ENCODE measurements around the gene TK2.
"Not testable (repeated sequence)": the region's sequence is repeated elsewhere in the genome, so short reads cannot be mapped to it uniquely, and the experiment has no call there.

The TK2 gene

DNA sequence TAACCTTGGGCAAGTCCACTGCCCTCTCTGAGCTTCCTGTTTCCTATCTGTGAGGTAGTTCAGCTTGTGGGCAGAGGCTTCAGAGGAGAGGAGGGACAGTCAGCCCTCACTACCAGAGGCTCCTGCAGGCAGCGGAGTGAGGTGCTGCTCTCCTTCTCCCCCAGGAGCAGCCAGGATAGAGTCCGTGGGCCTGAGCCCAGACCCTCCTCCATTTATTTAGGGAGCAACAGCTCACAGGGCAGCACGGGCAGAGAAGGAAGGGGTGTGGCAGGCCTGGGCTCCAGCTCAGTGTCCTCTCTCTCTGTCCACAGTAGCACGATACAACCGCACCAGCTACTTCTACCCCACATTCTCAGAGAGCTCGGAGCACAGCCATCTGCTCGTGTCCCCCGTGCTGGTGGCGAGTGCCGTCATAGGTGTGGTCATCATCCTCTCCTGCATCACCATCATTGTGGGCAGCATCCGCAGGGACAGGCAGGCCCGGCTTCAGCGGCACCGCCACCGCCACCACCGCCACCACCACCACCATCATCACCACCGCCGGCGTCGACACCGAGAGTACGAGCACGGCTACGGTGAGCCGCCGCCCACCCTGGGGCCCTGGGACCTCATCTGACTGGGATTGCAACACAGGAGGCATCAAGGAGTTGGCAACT is 80.5 kb downstream of the TK2 start:
- no peaks in the 10 kb centered on the region for H3K36me3 ChIP-seq (ENCODE audit: control insufficient read depth, insufficient read depth, low read length)
- H3K4me1 ChIP-seq (ENCODE audit: control insufficient read depth, insufficient read depth, low read length), result no peaks in the 10 kb centered on the region
- H3K27ac ChIP-seq (ENCODE audit: low read depth, low read length), result no peak overlapping the region
- no peak overlapping the region for H3K4me3 ChIP-seq (ENCODE audit: low read depth, low read length)
- no peaks in the 10 kb centered on the region for H3K9me3 ChIP-seq (ENCODE audit: control insufficient read depth, insufficient read depth, low read depth, low read length)
- no peak overlapping the region for H3K9ac ChIP-seq (ENCODE audit: low read length)
- peaks cover 4% of the 10 kb centered on the region; the same call in 1 of the 2 replicates for H3K27me3 ChIP-seq (ENCODE audit: control insufficient read depth, insufficient read depth, low read length)

GRCh38 chr16:66468321-66468965 is 81.5 kb downstream of the TK2 start:
- Histone ChIP-seq H3K4me1 (ENCODE audit: control insufficient read depth, insufficient read depth, low read length) (no peaks in the 10 kb centered on the region), H3K36me3 (ENCODE audit: control insufficient read depth, insufficient read depth, low read length) (no peaks in the 10 kb centered on the region), H3K9ac (ENCODE audit: low read length) (no peak overlapping the region), H3K27me3 (ENCODE audit: control insufficient read depth, insufficient read depth, low read length) (peaks cover 4% of the 10 kb centered on the region; the same call in 1 of the 2 replicates), H3K4me3 (ENCODE audit: low read depth, low read length) (no peak overlapping the region), H3K27ac (ENCODE audit: low read depth, low read length) (no peak overlapping the region), H3K9me3 (ENCODE audit: control insufficient read depth, insufficient read depth, low read depth, low read length) (no peaks in the 10 kb centered on the region)

- no peaks in the 10 kb centered on the region for H3K36me3 ChIP-seq (ENCODE audit: control insufficient read depth, insufficient read depth, low read length)
- no peak overlapping the region for H3K4me3 ChIP-seq (ENCODE audit: low read depth, low read length)
- no peaks in the 10 kb centered on the region for H3K9me3 ChIP-seq (ENCODE audit: control insufficient read depth, insufficient read depth, low read depth, low read length)
- H3K9ac ChIP-seq (ENCODE audit: low read length), result no peak overlapping the region
- no peak overlapping the region for H3K27ac ChIP-seq (ENCODE audit: low read depth, low read length)
- H3K27me3 ChIP-seq (ENCODE audit: control insufficient read depth, insufficient read depth, low read length), result peaks cover 4% of the 10 kb centered on the region; the same call in 1 of the 2 replicates
- H3K4me1 ChIP-seq (ENCODE audit: control insufficient read depth, insufficient read depth, low read length), result no peaks in the 10 kb centered on the region
These were observed 82.3 kb downstream of the TK2 start for GRCh38 chr16:66467611-66468010.

DNA sequence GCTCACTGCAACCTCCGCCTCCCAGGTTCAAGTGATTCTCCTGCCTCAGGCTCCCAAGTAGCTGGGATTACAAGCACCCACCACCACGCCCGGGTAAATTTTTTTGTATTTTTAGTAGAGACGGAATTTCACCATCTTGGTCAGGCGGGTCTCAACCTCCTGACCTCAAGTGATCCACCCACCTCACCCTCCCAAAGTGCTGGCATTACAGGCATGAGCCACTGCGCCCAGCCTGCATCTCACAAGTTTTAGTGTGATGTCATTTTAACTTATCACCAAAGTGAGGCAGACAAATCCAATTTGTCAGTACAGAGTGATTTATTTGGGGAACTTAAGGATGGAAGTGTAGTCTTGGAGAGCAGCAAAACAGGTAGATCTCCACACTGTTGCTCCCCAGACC is 83.3 kb downstream of the TK2 start:
- not testable (repeated sequence) for H3K4me1 ChIP-seq (ENCODE audit: control insufficient read depth, insufficient read depth, low read length); H3K9me3 ChIP-seq (ENCODE audit: control insufficient read depth, insufficient read depth, low read depth, low read length); H3K27ac ChIP-seq (ENCODE audit: low read depth, low read length); H3K9ac ChIP-seq (ENCODE audit: low read length); H3K4me3 ChIP-seq (ENCODE audit: low read depth, low read length); H3K36me3 ChIP-seq (ENCODE audit: control insufficient read depth, insufficient read depth, low read length); H3K27me3 ChIP-seq (ENCODE audit: control insufficient read depth, insufficient read depth, low read length)

DNA sequence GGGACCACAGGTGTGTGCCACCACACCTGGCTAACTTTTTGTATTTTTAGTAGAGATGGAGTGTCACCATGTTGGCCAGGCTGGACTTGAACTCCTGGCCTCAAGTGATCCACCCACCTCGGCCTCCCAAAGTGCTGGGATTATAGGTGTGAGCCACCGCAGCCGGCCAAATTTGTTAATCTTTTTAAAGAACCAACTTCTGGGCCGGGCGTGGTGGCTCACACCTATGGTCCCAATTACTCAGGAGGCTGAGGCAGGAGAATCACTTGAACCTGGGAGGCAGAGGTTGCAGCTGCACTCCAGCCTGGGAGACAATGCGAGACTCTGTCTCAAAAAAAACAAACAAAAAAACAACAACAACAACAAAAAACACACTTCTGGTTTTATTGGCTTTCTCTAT is 84.0 kb downstream of the TK2 start:
- not testable (repeated sequence) for H3K27me3 ChIP-seq (ENCODE audit: control insufficient read depth, insufficient read depth, low read length); H3K4me3 ChIP-seq (ENCODE audit: low read depth, low read length); H3K9me3 ChIP-seq (ENCODE audit: control insufficient read depth, insufficient read depth, low read depth, low read length); H3K4me1 ChIP-seq (ENCODE audit: control insufficient read depth, insufficient read depth, low read length); H3K36me3 ChIP-seq (ENCODE audit: control insufficient read depth, insufficient read depth, low read length); H3K9ac ChIP-seq (ENCODE audit: low read length); H3K27ac ChIP-seq (ENCODE audit: low read depth, low read length)

DNA sequence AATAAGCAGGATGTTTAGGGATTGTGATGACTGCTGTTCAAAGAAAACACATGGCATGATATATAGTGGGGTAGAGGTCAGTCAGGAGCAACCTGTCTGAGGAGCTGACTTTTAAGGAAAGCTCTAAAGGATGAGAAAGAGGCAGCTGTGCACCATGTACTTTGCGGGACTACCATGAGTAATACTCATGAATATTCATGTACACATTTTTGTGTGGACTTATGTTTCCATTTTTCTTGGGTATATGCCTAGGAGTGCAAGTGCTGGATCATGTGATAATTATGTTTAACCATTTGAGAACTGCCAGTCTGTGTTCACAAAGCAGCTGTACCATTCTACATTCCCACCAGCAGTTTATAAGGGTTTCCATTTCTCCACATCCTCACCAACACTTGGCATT is 87.0 kb downstream of the TK2 start:
- no peak overlapping the region for H3K4me3 ChIP-seq (ENCODE audit: low read depth, low read length)
- H3K27ac ChIP-seq (ENCODE audit: low read depth, low read length), result no peak overlapping the region
- H3K9ac ChIP-seq (ENCODE audit: low read length), result no peak overlapping the region
- H3K36me3 ChIP-seq (ENCODE audit: control insufficient read depth, insufficient read depth, low read length), result no peaks in the 10 kb centered on the region
- peaks cover 14% of the 10 kb centered on the region for H3K4me1 ChIP-seq (ENCODE audit: control insufficient read depth, insufficient read depth, low read length)
- H3K9me3 ChIP-seq (ENCODE audit: control insufficient read depth, insufficient read depth, low read depth, low read length), result no peaks in the 10 kb centered on the region
- H3K27me3 ChIP-seq (ENCODE audit: control insufficient read depth, insufficient read depth, low read length), result no peaks in the 10 kb centered on the region; the same call in 1 of the 2 replicates

GRCh38 chr16:66460703-66461102 is 89.2 kb downstream of the TK2 start:
- no peak overlapping the region for H3K4me3 ChIP-seq (ENCODE audit: low read depth, low read length)
- H3K36me3 ChIP-seq (ENCODE audit: control insufficient read depth, insufficient read depth, low read length), result no peaks in the 10 kb centered on the region

DNA sequence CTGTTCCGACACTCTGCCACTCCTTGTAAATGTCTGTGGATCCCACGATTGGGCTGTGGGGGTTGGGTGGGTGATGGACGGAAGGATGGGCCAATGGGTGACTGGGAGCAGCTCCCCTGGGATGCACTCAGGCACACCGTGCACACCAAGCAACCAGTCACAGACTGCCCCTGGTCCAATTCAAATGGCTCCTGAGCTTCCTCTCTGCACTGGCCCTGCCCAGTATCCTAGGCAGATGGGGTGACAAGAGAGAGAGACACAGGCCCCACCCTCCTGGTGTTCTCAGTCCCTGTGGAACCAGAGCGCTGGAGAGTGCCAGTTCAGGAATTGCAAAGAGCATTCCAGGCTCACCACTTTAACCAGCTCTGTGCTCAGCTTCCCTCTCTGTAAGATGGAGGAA is 90.0 kb downstream of the TK2 start:
- Histone ChIP-seq H3K27me3 (ENCODE audit: control insufficient read depth, insufficient read depth, low read length) (no peaks in the 10 kb centered on the region), H3K36me3 (ENCODE audit: control insufficient read depth, insufficient read depth, low read length) (no peaks in the 10 kb centered on the region), H3K9me3 (ENCODE audit: control insufficient read depth, insufficient read depth, low read depth, low read length) (no peaks in the 10 kb centered on the region), H3K4me3 (ENCODE audit: low read depth, low read length) (no peak overlapping the region), H3K4me1 (ENCODE audit: control insufficient read depth, insufficient read depth, low read length) (peaks cover 16% of the 10 kb centered on the region), H3K9ac (ENCODE audit: low read length) (no peak overlapping the region), H3K27ac (ENCODE audit: low read depth, low read length) (no peak overlapping the region)

More at GRCh38 chr16:66460703-66461102, 89.2 kb downstream of the TK2 start:
- no peaks in the 10 kb centered on the region for H3K9me3 ChIP-seq (ENCODE audit: control insufficient read depth, insufficient read depth, low read depth, low read length)
- no peaks in the 10 kb centered on the region for H3K27me3 ChIP-seq (ENCODE audit: control insufficient read depth, insufficient read depth, low read length)
- H3K9ac ChIP-seq (ENCODE audit: low read length), result no peak overlapping the region
- H3K4me1 ChIP-seq (ENCODE audit: control insufficient read depth, insufficient read depth, low read length), result peaks cover 16% of the 10 kb centered on the region
- no peak overlapping the region for H3K27ac ChIP-seq (ENCODE audit: low read depth, low read length)

GRCh38 chr16:66458853-66459252 is 91.1 kb downstream of the TK2 start:
- no peak overlapping the region for H3K9ac ChIP-seq (ENCODE audit: low read length)
- no peak overlapping the region for H3K4me3 ChIP-seq (ENCODE audit: low read depth, low read length)
- no peaks in the 10 kb centered on the region for H3K36me3 ChIP-seq (ENCODE audit: control insufficient read depth, insufficient read depth, low read length)
- H3K27me3 ChIP-seq (ENCODE audit: control insufficient read depth, insufficient read depth, low read length), result no peaks in the 10 kb centered on the region
- H3K4me1 ChIP-seq (ENCODE audit: control insufficient read depth, insufficient read depth, low read length), result peaks cover 16% of the 10 kb centered on the region
- no peaks in the 10 kb centered on the region for H3K9me3 ChIP-seq (ENCODE audit: control insufficient read depth, insufficient read depth, low read depth, low read length)
- H3K27ac ChIP-seq (ENCODE audit: low read depth, low read length), result no peak overlapping the region

DNA sequence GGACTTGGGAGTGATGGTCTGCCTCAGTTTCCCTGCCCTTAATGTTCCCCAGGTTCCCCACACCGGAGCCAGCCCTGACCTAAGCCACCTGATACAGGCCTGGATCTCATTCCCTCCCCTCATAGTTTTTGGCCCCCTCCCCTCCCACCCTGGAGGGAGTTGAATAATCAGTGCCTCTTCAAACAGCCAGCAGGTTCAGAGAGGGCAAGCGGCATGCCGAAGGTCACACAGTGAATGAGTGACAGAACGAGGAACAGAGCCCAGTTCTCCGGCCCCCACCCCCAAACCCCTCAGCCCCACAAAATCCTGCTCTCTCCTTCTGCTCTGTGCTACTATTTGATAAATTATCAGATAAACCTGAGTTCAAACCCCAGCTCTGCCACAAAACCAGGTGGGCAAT is 91.6 kb downstream of the TK2 start:
- Histone ChIP-seq H3K9ac (ENCODE audit: low read length) (no peak overlapping the region), H3K27me3 (ENCODE audit: control insufficient read depth, insufficient read depth, low read length) (no peaks in the 10 kb centered on the region), H3K9me3 (ENCODE audit: control insufficient read depth, insufficient read depth, low read depth, low read length) (no peaks in the 10 kb centered on the region), H3K36me3 (ENCODE audit: control insufficient read depth, insufficient read depth, low read length) (no peaks in the 10 kb centered on the region), H3K4me1 (ENCODE audit: control insufficient read depth, insufficient read depth, low read length) (peaks cover 16% of the 10 kb centered on the region), H3K4me3 (ENCODE audit: low read depth, low read length) (no peak overlapping the region), H3K27ac (ENCODE audit: low read depth, low read length) (no peak overlapping the region)

All from HUES6 (cell line).